Measurements from ENCODE around the gene ATP1A4. TPM values are rescaled to one million over a fixed set of nuclear protein-coding genes. Genes with fewer than 3 reads are reported as not detected.

The ATP1A4 gene
- total RNA-seq, 1 donor from 2014 or later: 0.35 TPM

DNA sequence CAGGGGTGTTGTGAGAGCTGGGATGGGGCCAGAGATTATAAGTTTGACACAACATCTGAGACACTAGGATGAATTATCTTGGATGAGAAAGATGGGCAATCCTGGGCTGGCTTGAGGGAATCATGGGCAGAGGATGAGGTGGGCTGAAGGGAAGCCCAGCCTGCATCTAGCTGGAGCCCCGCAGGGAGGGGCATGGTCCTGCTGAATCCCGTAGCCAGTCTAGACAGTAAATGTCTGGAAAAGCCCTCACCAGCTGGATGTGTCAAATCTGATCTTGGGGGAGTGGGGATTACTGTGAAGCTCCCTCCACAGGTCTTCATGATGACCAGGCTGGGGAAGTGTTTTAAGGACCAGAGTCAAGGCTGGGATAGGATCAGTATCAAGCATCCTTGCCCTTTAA lies 35.3 kb downstream of the ATP1A4 start:
- no peaks in the 10 kb centered on the region for H3K9me3 Mint-ChIP-seq
- no peaks in the 10 kb centered on the region for H3K36me3 Mint-ChIP-seq (ENCODE audit: low read depth)
- peaks cover 15% of the 10 kb centered on the region for H3K4me1 Mint-ChIP-seq
- no peak for TF ChIP-seq CTCF (conservative IDR thresholded peaks at IDR 0.05)
- no peak overlapping the region for H3K4me3 Mint-ChIP-seq
- DNase-seq (ENCODE audit: low read depth, low spot score): no peak
- H3K27ac Mint-ChIP-seq (ENCODE audit: unreplicated experiment): no peak overlapping the region
- H3K27me3 Mint-ChIP-seq (ENCODE audit: low read depth): no peaks in the 10 kb centered on the region

DNA sequence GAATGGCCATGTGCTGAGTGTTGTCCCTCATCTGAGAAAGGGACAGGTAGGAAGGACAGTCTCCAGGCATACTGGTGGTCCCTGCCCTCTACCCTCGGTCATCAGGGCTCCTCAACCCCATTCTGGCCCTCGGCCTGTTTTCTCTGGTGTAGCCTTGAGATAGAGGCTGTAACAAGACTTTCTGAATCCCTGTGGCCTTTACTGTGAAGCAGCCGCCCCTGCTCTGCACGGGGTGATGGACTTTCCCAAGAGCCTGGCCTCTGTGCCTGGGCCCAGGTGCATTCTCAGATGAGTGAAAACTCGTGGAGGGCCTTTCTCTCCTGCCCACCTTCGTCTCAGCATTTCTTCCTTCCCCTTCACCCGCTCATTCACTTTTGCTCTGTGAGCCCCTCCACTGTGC lies 36.0 kb downstream of the ATP1A4 start:
- Mint-ChIP-seq H3K9me3 (no peaks in the 10 kb centered on the region), H3K27me3 (ENCODE audit: low read depth) (no peaks in the 10 kb centered on the region), H3K4me1 (peaks cover 15% of the 10 kb centered on the region), H3K36me3 (ENCODE audit: low read depth) (no peaks in the 10 kb centered on the region), H3K4me3 (no peak overlapping the region), H3K27ac (ENCODE audit: unreplicated experiment) (no peak overlapping the region)
- no peak for DNase-seq (ENCODE audit: low read depth, low spot score)
- no peak for TF ChIP-seq CTCF (conservative IDR thresholded peaks at IDR 0.05)

DNA sequence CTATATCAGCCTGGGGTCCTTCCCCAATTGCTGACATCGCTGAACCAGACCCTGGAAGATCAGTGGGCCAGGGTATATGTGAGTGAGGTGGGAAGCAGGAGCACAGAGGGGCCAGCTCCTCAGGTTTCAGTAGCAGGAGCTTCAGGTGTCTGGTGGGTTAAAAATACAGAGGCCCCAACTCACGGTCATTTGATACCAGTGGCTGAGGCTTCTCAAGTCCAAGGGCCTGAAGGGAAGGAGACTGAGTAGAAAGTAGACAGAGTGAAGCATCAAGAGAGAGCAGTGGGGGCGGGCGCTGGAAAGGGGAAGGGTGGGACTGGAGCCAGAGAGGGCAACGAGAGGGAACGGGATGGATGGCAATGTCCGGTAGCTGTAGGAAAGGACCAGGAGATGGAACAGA lies 36.9 kb downstream of the ATP1A4 start:
- Mint-ChIP-seq H3K27ac (ENCODE audit: unreplicated experiment) (no peak overlapping the region), H3K4me3 (no peak overlapping the region), H3K9me3 (no peaks in the 10 kb centered on the region), H3K27me3 (ENCODE audit: low read depth) (no peaks in the 10 kb centered on the region), H3K36me3 (ENCODE audit: low read depth) (no peaks in the 10 kb centered on the region), H3K4me1 (peaks cover 15% of the 10 kb centered on the region)
- DNase-seq (ENCODE audit: low read depth, low spot score): no peak
- TF ChIP-seq CTCF (conservative IDR thresholded peaks at IDR 0.05): no peak

DNA sequence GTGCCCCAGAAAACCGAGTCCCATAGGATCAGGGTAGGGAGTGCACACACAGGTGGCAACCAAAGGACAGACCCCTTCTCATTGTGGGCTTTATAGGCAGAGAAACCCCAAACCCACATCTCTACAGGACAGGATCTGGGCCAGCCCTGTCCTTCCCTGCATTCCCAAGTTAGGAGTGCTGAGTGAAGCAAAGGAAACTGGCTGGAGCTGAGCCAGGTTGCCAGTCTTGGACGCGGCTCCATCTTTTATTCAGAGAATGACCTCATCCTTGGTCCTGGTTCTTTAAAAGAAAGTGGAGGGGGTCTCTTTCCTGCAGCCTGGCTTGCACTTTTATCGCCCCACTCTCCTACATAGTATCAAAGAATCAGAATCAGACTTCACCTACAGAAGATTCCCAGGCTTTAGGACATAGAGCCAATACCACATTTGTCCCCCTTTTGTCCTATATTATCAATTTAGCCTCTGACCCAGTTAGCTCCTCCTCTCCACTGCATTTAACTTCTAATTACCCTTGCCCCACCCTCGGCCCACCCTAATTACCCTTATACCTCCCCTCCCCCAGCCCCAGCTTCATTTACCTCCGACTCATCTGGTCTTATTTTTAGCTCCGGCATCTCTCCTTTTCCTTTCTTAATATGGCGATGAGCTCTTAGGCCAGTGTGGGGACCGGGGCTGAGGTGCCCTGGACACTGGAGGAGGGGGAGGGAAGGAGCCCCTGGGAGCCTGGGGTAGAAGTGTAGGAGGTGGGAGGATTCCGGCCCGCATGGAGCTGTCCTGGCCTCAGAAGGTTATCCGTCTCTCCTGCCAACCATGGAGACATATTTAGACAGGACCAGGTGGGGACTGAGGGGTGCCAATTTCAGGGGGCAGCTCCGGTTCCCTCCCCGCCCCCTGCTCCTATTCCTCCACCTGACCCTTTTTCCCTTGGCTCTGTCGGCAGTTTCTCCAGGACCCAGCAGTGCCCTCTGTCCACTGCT lies 38.5 kb downstream of the ATP1A4 start, which contains the start of gene CASQ1:
Gene CASQ1 (plus strand): TSS at position 927 of the 977 bp plus-strand sequence. CDS start 177 bp downstream, outside the sequence.
- H3K4me3 Mint-ChIP-seq: no peak within 1 kb of the TSS
- DNase-seq (ENCODE audit: low read depth, low spot score): no peak
- H3K27ac Mint-ChIP-seq (ENCODE audit: unreplicated experiment): no peak within 1 kb of the TSS
- H3K9me3 Mint-ChIP-seq: no peaks in the 10 kb centered on the region
- peaks cover 15% of the 10 kb centered on the region for H3K4me1 Mint-ChIP-seq
- H3K27me3 Mint-ChIP-seq (ENCODE audit: low read depth): no peaks in the 10 kb centered on the region
- H3K36me3 Mint-ChIP-seq (ENCODE audit: low read depth): no peaks in the 10 kb centered on the region
- TF ChIP-seq CTCF (conservative IDR thresholded peaks at IDR 0.05): no peak

DNA sequence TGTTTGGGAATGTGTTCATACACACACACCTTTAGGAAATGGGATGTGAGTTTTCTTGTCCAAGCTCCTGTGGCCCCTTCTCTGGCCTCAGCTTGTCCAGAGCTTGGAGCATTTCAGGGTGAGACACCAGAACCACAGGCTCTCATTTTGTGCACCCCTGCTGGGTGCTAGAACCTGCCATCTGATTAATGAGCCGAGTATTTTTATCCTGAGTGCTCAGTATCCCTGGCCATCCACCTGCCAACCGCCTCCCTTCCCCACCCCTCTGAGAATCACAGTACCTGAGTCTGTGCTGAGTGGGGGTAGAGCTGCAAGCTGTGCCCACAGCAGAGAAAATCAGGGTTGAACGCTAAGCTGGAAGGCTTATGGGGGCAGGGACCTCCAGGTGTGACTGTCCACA lies 40.4 kb downstream of the ATP1A4 start:
- Mint-ChIP-seq H3K27me3 (ENCODE audit: low read depth) (no peaks in the 10 kb centered on the region), H3K4me3 (no peak overlapping the region), H3K4me1 (peaks cover 10% of the 10 kb centered on the region), H3K27ac (ENCODE audit: unreplicated experiment) (no peak overlapping the region), H3K36me3 (ENCODE audit: low read depth) (no peaks in the 10 kb centered on the region), H3K9me3 (no peaks in the 10 kb centered on the region)
- no peak for DNase-seq (ENCODE audit: low read depth, low spot score)
- TF ChIP-seq CTCF (conservative IDR thresholded peaks at IDR 0.05): no peak

Data from neural crest cell (in vitro differentiated cells).